HFFc6 (cell line): ENCODE data around the gene AUNIP. TPM values are rescaled to one million over a fixed set of nuclear protein-coding genes. Genes with fewer than 3 reads are reported as not detected.
A peak's percentile ranks its signal among the peaks of the same experiment; 100 is the strongest.

Source experiments
- DNase-seq: peaks from one replicate; pipeline ENCODE4 v3.0.0-alpha.2; 2018
- H3K27ac Mint-ChIP-seq: 2 replicates; pipeline ENCODE4 v1.8.0; 2020; ENCODE audit warnings: mild to moderate bottlenecking, mixed read lengths
- H3K27me3 Mint-ChIP-seq: 2 replicates; pipeline ENCODE4 v1.8.0; 2021; ENCODE audit warnings: mild to moderate bottlenecking, moderate library complexity, mixed read lengths; ENCODE audit not compliant: insufficient read depth
- H3K36me3 Mint-ChIP-seq: 2 replicates; pipeline ENCODE4 v1.8.0; 2021; ENCODE audit warnings: low read depth, mixed read lengths
- H3K4me1 Mint-ChIP-seq: 2 replicates; pipeline ENCODE4 v1.8.0; 2020; ENCODE audit warnings: low read depth, mixed read lengths
- H3K4me3 Mint-ChIP-seq: 2 replicates; pipeline ENCODE4 v1.8.0; 2020; ENCODE audit warnings: mild to moderate bottlenecking, moderate library complexity, mixed read lengths
- H3K9me3 Mint-ChIP-seq: 2 replicates; pipeline ENCODE4 v1.8.0; 2020; ENCODE audit warnings: mild to moderate bottlenecking, mixed read lengths
- total RNA-seq, 6 experiments: library from RNA; stranded (reverse); fragmentation: NEBNext Ultra II Directional; extraction: Animal tissue kit (Norgen Biotek cat#: 25700); gene quantifications; 2 replicates in 1 of 6; 3 replicates in 5 of 6; pipeline ENCODE4 v1.2.3, GENCODE V29; 2021
- TF ChIP-seq, protein P1 (sequence below): fragments of 200-600 bp; sonication (generic); IDR thresholded peaks from 2 replicates; pipeline ENCODE4 v1.5.0; 2021; ENCODE audit warnings: antibody characterized with exemption, mild to moderate bottlenecking

The AUNIP gene
- total RNA-seq, 6 experiments from 2014 or later = 2.4 to 3.6 (median 3.2) TPM

DNA sequence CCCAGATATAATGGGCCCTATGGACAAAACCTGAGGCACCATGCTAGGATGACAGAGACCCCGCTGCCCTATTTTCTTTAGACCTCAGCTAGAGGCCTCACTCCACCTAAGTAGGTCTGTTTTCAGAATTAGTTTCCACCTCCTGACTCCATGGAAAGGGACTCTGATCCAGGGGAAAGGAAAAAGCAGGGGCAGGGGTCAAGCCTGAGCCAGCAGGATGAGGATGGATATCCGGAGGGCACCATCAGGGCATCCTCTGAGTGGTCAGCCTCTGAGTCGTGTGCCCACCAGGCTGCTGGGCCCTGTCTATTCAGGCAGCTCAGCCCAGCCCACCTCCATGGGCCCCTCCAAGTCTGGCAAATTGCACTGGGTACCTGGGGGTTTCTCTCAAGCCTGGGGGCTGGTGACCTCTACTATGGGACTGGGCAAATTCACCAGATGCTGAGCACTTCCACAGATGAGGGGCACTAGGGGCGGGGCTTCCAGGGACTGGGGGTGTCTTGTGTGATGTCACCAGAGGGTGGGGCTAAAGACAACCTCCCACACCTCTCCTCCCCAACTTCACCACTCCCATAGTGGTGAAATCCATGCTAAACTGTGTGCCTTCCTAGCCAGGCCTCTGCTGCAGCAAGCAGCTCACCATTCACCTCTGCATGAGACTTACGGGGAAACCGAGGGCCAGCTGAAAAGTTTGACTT, 10.8 kb upstream of the AUNIP start:
- no peak overlapping the region for H3K27ac Mint-ChIP-seq
- H3K4me3 Mint-ChIP-seq = no peak overlapping the region
- no peaks in the 10 kb centered on the region; the same call in 1 of the 2 replicates for H3K27me3 Mint-ChIP-seq
- no peaks in the 10 kb centered on the region for H3K9me3 Mint-ChIP-seq
- TF ChIP-seq, protein P1, sequence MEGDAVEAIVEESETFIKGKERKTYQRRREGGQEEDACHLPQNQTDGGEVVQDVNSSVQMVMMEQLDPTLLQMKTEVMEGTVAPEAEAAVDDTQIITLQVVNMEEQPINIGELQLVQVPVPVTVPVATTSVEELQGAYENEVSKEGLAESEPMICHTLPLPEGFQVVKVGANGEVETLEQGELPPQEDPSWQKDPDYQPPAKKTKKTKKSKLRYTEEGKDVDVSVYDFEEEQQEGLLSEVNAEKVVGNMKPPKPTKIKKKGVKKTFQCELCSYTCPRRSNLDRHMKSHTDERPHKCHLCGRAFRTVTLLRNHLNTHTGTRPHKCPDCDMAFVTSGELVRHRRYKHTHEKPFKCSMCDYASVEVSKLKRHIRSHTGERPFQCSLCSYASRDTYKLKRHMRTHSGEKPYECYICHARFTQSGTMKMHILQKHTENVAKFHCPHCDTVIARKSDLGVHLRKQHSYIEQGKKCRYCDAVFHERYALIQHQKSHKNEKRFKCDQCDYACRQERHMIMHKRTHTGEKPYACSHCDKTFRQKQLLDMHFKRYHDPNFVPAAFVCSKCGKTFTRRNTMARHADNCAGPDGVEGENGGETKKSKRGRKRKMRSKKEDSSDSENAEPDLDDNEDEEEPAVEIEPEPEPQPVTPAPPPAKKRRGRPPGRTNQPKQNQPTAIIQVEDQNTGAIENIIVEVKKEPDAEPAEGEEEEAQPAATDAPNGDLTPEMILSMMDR = no peak
- no peak for DNase-seq
- H3K36me3 Mint-ChIP-seq = no peaks in the 10 kb centered on the region
- peaks cover 15% of the 10 kb centered on the region for H3K4me1 Mint-ChIP-seq

DNA sequence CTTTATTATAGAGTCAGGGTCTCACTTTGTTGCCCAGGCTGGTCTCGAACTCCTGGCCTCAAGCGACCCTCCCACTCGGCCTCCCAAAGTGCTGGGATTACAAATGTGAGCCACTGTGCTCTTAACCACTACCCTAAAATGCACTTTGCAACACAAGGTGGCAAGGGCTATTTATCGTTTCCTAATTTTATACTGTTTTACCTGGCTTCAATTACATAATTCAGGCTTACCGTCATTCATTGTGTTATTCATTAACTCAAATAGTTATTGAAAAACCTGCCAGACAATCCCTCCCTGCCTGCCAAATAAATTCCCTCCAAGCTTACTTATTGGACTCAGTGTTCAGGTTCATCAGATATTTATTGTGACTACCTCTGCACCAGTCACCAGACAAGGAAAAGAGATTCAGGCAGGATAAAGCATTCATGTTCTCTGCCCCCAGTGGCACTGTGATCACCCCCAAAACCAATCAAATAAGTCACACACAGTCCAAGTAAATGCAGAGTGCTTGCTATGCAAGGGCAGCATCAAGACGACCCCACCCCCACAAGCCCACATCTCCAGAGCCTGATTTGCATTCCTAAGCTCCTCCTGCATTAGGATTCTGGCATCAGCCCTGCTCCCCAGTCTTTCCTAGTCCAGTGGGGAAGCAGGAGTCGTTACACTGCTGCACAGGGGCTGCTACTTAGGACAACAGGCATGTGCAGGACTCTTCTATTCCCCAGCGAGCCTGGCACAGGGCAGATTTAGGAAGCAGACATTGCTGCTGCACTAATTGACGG, 8.1 kb upstream of the AUNIP start:
- H3K27me3 Mint-ChIP-seq = no peaks in the 10 kb centered on the region; the same call in 1 of the 2 replicates
- no peak for DNase-seq
- H3K4me1 Mint-ChIP-seq = no peaks in the 10 kb centered on the region
- H3K27ac Mint-ChIP-seq = no peak overlapping the region
- no peak overlapping the region for H3K4me3 Mint-ChIP-seq
- H3K36me3 Mint-ChIP-seq = peaks cover 14% of the 10 kb centered on the region
- TF ChIP-seq, protein P1 = no peak
- no peaks in the 10 kb centered on the region for H3K9me3 Mint-ChIP-seq

DNA sequence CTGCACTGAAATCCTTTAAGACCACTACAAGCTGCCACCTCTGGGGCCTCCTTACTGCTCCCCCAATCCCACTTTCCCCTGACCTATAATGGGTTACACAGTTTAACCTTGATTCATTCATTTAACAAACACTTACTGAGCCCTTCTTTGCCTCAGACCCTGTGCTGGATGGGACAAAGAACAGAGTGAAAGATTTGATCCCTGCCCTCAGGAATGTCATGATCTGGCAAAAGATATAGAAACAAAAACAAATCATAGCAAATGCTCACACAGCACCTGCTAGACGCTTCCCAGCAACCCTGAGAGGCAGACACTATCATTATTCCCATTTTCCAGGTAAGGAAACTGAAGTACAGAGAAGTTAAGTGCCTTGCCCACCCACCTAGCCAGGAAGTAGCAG, 7.0 kb upstream of the AUNIP start:
- no peak overlapping the region for H3K27ac Mint-ChIP-seq

DNA sequence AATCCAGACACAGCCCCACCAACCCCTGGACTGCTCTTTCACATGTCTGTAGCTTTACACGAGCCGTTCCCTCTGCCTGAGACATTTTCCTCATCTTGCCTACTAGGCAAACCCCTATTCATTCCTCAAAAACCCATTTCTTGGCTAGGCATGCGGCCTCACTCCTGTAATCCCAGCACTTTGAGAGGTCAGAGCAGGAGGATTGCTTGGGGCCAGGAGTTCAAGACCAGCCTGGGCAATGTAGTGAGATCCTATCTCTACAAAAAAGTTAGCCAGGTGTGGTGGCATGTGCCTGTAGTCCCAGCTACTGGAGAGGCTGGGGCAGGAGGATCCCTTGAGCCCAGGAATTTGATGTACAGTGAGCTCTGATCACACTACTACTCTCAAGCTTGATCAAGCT, 5.2 kb upstream of the AUNIP start:
- Mint-ChIP-seq H3K4me3 (no peak overlapping the region), H3K27ac (no peak overlapping the region), H3K9me3 (no peaks in the 10 kb centered on the region), H3K4me1 (peaks cover 10% of the 10 kb centered on the region; the same call in 1 of the 2 replicates), H3K36me3 (peaks cover 18% of the 10 kb centered on the region), H3K27me3 (no peaks in the 10 kb centered on the region; the same call in 1 of the 2 replicates)
- TF ChIP-seq, protein P1 = no peak
- no peak for DNase-seq

More for the DNA sequence above, 7.0 kb upstream of the AUNIP start:
- Mint-ChIP-seq H3K9me3 (no peaks in the 10 kb centered on the region), H3K4me1 (0 out of 2 replicates have a peak, but pooled peaks cover 3% of the 10 kb centered on the region), H3K36me3 (peaks cover 18% of the 10 kb centered on the region), H3K4me3 (no peak overlapping the region), H3K27me3 (no peaks in the 10 kb centered on the region; the same call in 1 of the 2 replicates)
- DNase-seq = no peak
- TF ChIP-seq, protein P1 = no peak

DNA sequence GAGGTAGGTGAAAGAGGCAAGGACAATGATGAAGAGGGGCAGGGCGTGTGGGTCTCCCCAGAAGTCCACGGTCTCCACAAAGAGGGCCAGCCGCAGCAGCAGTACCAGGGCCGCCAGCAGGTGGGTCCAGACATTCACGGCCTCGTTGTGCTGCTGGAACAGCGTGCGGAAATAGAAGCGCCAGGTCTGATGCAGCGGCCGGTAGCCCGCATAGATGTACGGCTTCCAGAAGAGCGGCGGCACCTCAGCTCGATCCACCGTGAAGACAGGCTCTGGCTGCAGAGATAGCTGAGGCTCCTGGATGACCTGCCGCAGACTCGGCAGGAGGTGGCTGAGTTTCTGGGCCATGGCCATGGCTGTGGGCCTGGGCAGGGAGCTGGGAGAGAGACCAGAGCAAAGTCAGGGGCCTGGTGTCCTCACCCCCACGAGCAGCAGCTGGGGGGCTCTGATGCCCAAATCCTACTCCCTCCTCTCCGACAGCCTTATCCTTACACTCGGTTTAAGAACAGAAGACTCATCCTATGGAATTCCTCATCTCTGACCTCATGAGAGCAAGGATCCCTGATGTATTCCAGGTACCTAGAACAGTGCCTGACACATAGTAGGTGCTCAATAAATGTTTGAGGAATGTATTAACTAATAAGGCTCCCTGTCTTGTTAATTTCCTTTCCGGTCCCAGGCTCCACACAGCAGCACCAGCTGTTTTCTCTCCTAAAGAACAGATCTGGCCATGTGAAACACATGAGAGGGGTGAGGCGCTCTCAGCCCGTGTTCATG, 4.4 kb upstream of the AUNIP start:
- TF ChIP-seq, protein P1 = peak; percentile 13; the same call in 1 of the 2 replicates
- Mint-ChIP-seq H3K36me3 (peaks cover 18% of the 10 kb centered on the region), H3K4me1 (peaks cover 15% of the 10 kb centered on the region; the same call in 1 of the 2 replicates), H3K27me3 (no peaks in the 10 kb centered on the region; the same call in 1 of the 2 replicates), H3K9me3 (no peaks in the 10 kb centered on the region), H3K4me3 (no peak overlapping the region), H3K27ac (no peak overlapping the region)
- no peak for DNase-seq
